HFFc6 (cell line): ENCODE measurements around the gene ZNF57. TPM values are rescaled to one million over a fixed set of nuclear protein-coding genes. Genes with fewer than 3 reads are reported as not detected.

Experiments
- DNase-seq: peaks from one replicate; pipeline ENCODE4 v3.0.0-alpha.2; 2018
- H3K27ac Mint-ChIP-seq: 2 replicates; pipeline ENCODE4 v1.8.0; 2020; ENCODE audit warnings: mild to moderate bottlenecking, mixed read lengths
- H3K27me3 Mint-ChIP-seq: 2 replicates; pipeline ENCODE4 v1.8.0; 2021; ENCODE audit warnings: mild to moderate bottlenecking, moderate library complexity, mixed read lengths; ENCODE audit not compliant: insufficient read depth
- H3K36me3 Mint-ChIP-seq: 2 replicates; pipeline ENCODE4 v1.8.0; 2021; ENCODE audit warnings: low read depth, mixed read lengths
- H3K4me1 Mint-ChIP-seq: 2 replicates; pipeline ENCODE4 v1.8.0; 2020; ENCODE audit warnings: low read depth, mixed read lengths
- H3K4me3 Mint-ChIP-seq: 2 replicates; pipeline ENCODE4 v1.8.0; 2020; ENCODE audit warnings: mild to moderate bottlenecking, moderate library complexity, mixed read lengths
- H3K9me3 Mint-ChIP-seq: 2 replicates; pipeline ENCODE4 v1.8.0; 2020; ENCODE audit warnings: mild to moderate bottlenecking, mixed read lengths
- total RNA-seq, 6 experiments: library from RNA; stranded (reverse); fragmentation: NEBNext Ultra II Directional; extraction: Animal tissue kit (Norgen Biotek cat#: 25700); gene quantifications; 2 replicates in 1 of 6; 3 replicates in 5 of 6; pipeline ENCODE4 v1.2.3, GENCODE V29; 2021
- TF ChIP-seq, protein P1 (sequence below): fragments of 200-600 bp; sonication (generic); IDR thresholded peaks from 2 replicates; pipeline ENCODE4 v1.5.0; 2021; ENCODE audit warnings: antibody characterized with exemption, mild to moderate bottlenecking

The ZNF57 gene
- total RNA-seq, 6 experiments from 2014 or later, result 1.7 to 2.4 (median 1.8) TPM

DNA sequence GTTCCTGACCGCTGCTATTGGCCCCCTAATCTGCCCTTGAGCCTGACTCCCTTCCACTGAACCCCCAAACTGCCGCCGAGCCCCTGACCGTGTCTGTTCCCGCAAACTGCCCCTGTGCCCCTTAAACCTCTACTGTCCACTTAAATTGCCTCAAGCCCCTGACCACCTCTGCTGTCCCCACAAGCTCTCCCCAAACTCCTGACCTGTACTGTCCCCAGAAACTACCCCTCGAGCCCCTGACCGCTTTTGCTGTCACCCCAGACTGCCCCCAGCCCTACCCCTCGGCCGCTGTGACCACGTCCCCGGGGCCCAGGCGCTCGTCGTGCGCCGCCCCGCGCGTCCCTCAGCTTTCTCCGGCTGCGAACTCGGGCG, 43.7 kb downstream of the ZNF57 start:
- Mint-ChIP-seq H3K36me3 (peaks cover 10% of the 10 kb centered on the region), H3K4me1 (peaks cover 7% of the 10 kb centered on the region), H3K27me3 (peaks cover 4% of the 10 kb centered on the region), H3K27ac (peak overlapping the region; percentile 56; the same call in 1 of the 2 replicates), H3K9me3 (no peaks in the 10 kb centered on the region), H3K4me3 (peak overlapping the region; percentile 95)
- TF ChIP-seq, protein P1, sequence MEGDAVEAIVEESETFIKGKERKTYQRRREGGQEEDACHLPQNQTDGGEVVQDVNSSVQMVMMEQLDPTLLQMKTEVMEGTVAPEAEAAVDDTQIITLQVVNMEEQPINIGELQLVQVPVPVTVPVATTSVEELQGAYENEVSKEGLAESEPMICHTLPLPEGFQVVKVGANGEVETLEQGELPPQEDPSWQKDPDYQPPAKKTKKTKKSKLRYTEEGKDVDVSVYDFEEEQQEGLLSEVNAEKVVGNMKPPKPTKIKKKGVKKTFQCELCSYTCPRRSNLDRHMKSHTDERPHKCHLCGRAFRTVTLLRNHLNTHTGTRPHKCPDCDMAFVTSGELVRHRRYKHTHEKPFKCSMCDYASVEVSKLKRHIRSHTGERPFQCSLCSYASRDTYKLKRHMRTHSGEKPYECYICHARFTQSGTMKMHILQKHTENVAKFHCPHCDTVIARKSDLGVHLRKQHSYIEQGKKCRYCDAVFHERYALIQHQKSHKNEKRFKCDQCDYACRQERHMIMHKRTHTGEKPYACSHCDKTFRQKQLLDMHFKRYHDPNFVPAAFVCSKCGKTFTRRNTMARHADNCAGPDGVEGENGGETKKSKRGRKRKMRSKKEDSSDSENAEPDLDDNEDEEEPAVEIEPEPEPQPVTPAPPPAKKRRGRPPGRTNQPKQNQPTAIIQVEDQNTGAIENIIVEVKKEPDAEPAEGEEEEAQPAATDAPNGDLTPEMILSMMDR, result no peak
- no peak for DNase-seq

DNA sequence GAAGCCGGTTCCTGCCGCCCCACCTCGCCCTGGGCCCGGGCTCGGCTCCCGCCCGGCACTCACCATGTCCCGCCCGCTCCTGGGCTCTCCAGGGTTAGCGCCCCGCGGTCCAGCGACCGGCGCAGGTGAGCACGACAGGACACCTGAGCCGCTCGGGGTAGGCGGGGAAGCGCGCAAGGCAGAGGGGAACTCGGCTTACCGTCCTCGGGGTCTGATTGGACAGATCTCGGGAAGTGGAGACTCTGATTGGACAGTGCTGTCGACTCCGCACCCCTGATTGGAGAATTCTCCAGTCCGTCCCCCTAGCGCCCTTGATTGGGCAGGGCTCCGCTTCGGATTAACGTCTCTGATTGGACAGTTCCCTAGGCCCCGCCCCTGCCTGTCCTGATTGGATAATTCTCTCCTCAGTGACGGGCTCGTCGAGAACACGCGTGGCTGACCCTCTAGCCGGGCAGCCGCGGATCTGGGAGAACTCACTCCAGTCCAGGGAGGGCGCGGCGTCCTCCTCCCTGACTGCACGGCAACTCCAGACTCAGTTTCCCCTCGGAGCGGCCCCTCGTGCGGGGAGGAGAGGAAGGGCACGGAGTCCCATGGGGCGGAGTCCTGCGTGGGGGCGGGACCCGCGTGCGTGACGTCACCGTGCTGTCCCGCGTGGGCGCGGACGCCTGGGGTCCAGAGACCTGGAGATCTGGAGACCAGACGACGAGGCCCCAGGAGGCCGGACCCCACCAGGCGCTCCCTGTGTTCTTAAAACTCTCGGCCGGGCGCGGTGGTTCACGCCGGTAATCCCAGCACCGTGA, 44.2 kb downstream of the ZNF57 start, which contains the start of gene ZNF77:
Gene ZNF77 (minus strand): TSS at position 197 of the 800 bp plus-strand sequence. CDS start 131 bp downstream, at position 66.
- H3K4me1 Mint-ChIP-seq, result peaks cover 12% of the 10 kb centered on the region

DNA sequence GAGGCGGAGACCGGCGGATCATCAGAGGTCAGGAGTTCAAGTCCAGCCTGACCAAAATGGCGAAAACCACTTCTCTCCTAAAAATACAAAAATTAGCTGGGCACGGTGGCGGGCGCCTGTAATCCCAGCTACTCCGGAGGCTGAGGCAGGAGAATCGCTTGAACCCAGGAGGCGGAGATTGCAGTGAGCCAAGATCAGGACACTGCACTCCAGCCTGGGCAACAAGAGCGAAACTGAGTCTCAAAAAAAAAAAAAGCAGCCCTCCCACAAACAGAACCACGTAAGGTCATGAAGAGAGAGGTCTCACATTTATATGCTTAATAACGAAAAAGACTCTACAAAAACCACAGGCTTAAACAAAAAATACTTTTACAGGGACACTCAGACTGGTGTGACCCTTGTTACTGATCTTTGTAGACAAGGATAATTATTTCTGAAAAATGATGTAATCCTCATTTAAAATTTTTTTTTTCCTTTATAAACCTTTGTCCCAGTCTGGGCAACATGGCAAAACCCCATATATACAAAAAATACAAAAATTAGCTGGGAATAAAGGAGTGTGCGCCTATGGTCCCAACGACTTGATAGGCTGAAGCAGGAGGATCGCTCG, 45.0 kb downstream of the ZNF57 start:
- no peak for DNase-seq
- H3K27ac Mint-ChIP-seq, result peak overlapping the region; percentile 97
- no peaks in the 10 kb centered on the region for H3K9me3 Mint-ChIP-seq
- peaks cover 18% of the 10 kb centered on the region for H3K36me3 Mint-ChIP-seq
- peaks cover 6% of the 10 kb centered on the region; the same call in 1 of the 2 replicates for H3K27me3 Mint-ChIP-seq
- H3K4me3 Mint-ChIP-seq, result peak overlapping the region; percentile 95
- TF ChIP-seq, protein P1, result no peak
- peaks cover 13% of the 10 kb centered on the region for H3K4me1 Mint-ChIP-seq

More for the DNA sequence above, 44.2 kb downstream of the ZNF57 start, which contains the start of gene ZNF77:
- H3K27ac Mint-ChIP-seq, result peak within 1 kb of the TSS; percentile 97
- peaks cover 4% of the 10 kb centered on the region; the same call in 1 of the 2 replicates for H3K27me3 Mint-ChIP-seq
- TF ChIP-seq, protein P1, result peak; percentile 40
- peaks cover 13% of the 10 kb centered on the region for H3K36me3 Mint-ChIP-seq
- no peaks in the 10 kb centered on the region for H3K9me3 Mint-ChIP-seq
- peak within 1 kb of the TSS; percentile 95 for H3K4me3 Mint-ChIP-seq
- peak; percentile 98 for DNase-seq

DNA sequence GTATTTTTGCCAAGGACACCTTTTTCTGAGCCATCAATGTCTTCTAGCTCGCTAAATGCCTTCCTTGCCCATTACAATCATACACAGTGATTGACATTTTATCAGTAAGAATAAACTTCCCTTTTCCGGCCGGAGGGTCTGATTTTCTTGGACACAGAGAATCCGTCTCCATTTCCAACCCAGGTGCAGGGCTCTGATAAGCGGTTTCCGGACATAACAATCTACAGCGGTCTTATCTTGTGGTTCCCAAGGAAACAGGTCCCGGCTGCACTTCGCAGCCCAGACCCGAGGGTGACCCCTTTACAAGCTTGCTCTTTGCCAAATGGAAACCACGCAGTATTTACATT, 49.2 kb downstream of the ZNF57 start:
- peak overlapping the region; percentile 96 for H3K4me3 Mint-ChIP-seq
- peak overlapping the region; percentile 97 for H3K27ac Mint-ChIP-seq
- no peak for DNase-seq
- H3K9me3 Mint-ChIP-seq, result no peaks in the 10 kb centered on the region
- peaks cover 4% of the 10 kb centered on the region for H3K27me3 Mint-ChIP-seq
- peaks cover 23% of the 10 kb centered on the region for H3K4me1 Mint-ChIP-seq
- peaks cover 18% of the 10 kb centered on the region for H3K36me3 Mint-ChIP-seq
- TF ChIP-seq, protein P1, result no peak

DNA sequence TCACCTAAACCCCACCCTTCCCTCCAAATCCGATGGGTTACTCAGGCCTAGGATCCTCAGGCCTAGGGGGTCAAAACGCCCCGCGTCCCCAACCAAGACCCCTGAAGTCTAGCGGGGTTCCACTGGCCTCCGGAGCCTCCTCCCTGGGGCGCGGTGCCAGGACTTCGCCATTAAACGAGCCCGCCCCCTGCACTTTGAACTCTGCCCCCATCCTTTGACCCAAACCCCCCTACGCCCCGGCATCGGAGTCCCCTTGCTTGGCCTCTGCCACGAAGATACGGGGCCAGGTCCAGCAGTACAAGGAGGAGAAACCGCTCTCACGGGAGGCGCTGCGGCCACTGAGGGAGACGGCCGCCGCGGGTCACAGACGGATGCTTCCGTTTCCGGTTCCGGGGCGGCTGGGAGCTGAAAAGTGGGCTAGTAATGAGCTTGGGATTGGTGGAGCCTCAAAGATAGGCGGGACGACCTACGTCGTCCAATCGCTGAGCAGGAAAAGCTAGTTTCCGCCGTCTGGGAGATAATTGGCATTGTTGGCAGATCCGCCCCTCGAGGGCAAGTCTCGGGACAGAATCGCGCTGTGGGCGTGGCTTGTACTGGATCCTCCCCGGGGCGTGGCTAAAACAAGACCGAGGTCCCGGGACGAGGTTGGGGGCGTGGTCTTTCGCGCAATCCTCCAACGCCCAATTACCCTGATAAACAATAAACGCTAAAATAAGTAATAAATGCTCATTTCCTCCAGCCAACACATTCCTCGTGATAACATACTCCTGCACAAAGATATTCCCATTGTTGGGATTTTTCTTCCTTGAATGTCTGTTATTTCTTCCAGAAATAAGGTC, 49.8 kb downstream of the ZNF57 start:
- Mint-ChIP-seq H3K27me3 (peaks cover 2% of the 10 kb centered on the region), H3K27ac (peak overlapping the region; percentile 97), H3K4me3 (peak overlapping the region; percentile 96), H3K9me3 (no peaks in the 10 kb centered on the region), H3K4me1 (peaks cover 23% of the 10 kb centered on the region), H3K36me3 (peaks cover 18% of the 10 kb centered on the region)
- TF ChIP-seq, protein P1, result no peak
- peak; percentile 99 for DNase-seq
